OCI-LY7 (cell line): Measurements from ENCODE around the gene TNFSF4. TPM values are rescaled to one million over a fixed set of nuclear protein-coding genes. Genes with fewer than 3 reads are reported as not detected.

Experiments
- BruUV-seq: library from RNA; stranded (reverse); fragments of 400-500 nt; replicated peaks from 2 replicates; lab custom pipeline; 2021; lab: Mats Ljungman, UMichigan
- CTCF ChIA-PET: fragments of 300-600 bp; sonication (Branson Sonifier 250); formaldehyde crosslinking; loops from one replicate; lab custom pipeline; 2022; ENCODE audit warnings: antibody characterized with exemption; ENCODE audit not compliant: unreplicated experiment; lab: Charles Lee
- POLR2A ChIA-PET: fragments of 300-600 bp; sonication (Branson Sonifier 250); formaldehyde crosslinking; loops from one replicate; lab custom pipeline; 2022; ENCODE audit warnings: antibody characterized with exemption; lab: Charles Lee
- DNase-seq: peaks from one replicate; pipeline ENCODE4 v3.0.0-alpha.2; 2015; ENCODE audit warnings: low spot score
- H2AFZ ChIP-seq: fragments of 200-600 bp; sonication (generic), shearing (Covaris generic); 2 replicates; pipeline ENCODE4 v1.6.1; 2014; ENCODE audit warnings: mild to moderate bottlenecking, antibody characterized with exemption, low read length, moderate library complexity
- H3K27ac ChIP-seq: fragments of 200-600 bp; sonication (generic); 2 replicates; pipeline ENCODE4 v1.5.1; 2014; ENCODE audit warnings: mixed run types, low read depth, mild to moderate bottlenecking, moderate library complexity, low read length, inconsistent platforms; ENCODE audit not compliant: poor library complexity, severe bottlenecking
- H3K36me3 ChIP-seq: fragments of 200-600 bp; sonication (generic); 2 replicates; pipeline ENCODE4 v1.6.1; 2014; ENCODE audit warnings: mild to moderate bottlenecking, antibody characterized with exemption, low read length, moderate library complexity, mixed read lengths; ENCODE audit not compliant: insufficient read depth
- H3K4me1 ChIP-seq: fragments of 200-600 bp; sonication (generic); 2 replicates; pipeline ENCODE4 v1.5.1; 2014; ENCODE audit warnings: mild to moderate bottlenecking, low read length; ENCODE audit not compliant: insufficient read depth, poor library complexity, severe bottlenecking
- H3K4me2 ChIP-seq: fragments of 200-600 bp; sonication (generic); 2 replicates; pipeline ENCODE4 v1.6.1; 2014; ENCODE audit warnings: mild to moderate bottlenecking, low read length
- H3K4me3 ChIP-seq: fragments of 200-600 bp; sonication (generic); 2 replicates; pipeline ENCODE4 v1.5.1; 2014; ENCODE audit warnings: mild to moderate bottlenecking, low read depth, low read length; ENCODE audit not compliant: poor library complexity, severe bottlenecking
- H3K79me2 ChIP-seq: fragments of 200-600 bp; sonication (generic); 2 replicates; pipeline ENCODE4 v1.6.1; 2016; ENCODE audit warnings: low read depth, mild to moderate bottlenecking, low read length, moderate library complexity, mixed read lengths; ENCODE audit not compliant: insufficient read depth
- H3K9me2 ChIP-seq: fragments of 200-600 bp; sonication (generic); 2 replicates; pipeline ENCODE4 v1.6.1; 2016; ENCODE audit warnings: mild to moderate bottlenecking, low read length, mixed read lengths; ENCODE audit not compliant: insufficient read depth
- H3K9me3 ChIP-seq: fragments of 200-600 bp; sonication (generic); 2 replicates; pipeline ENCODE4 v1.6.1; 2014; ENCODE audit warnings: mild to moderate bottlenecking, mixed run types, low read length, mixed read lengths
- H4K20me1 ChIP-seq: fragments of 200-600 bp; sonication (generic); 2 replicates; pipeline ENCODE4 v1.6.1; 2014; ENCODE audit warnings: mild to moderate bottlenecking, antibody characterized with exemption, low read length, moderate library complexity, mixed read lengths; ENCODE audit not compliant: insufficient read depth
- EZH2phosphoT487 ChIP-seq: fragments of 200-600 bp; sonication (generic); IDR thresholded peaks from 2 replicates; pipeline ENCODE4 v1.6.1; 2018; ENCODE audit warnings: low read depth, borderline replicate concordance, mild to moderate bottlenecking, mixed run types, antibody characterized with exemption, low read length, moderate library complexity, mixed read lengths
- intact Hi-C: fragments of 100-400 bp; cut with micrococcal nuclease; formaldehyde crosslinking; loops from one replicate; pipeline ENCODE4 v1.10.0; 2022; ENCODE audit not compliant: unreplicated experiment
- total RNA-seq, 2 experiments: library from RNA; depleted of rRNA in 1 of 2; stranded (reverse); fragments of >200 nt in 1 of 2; shearing (Covaris generic) in 1 of 2; gene quantifications; 2 replicates each; pipeline ENCODE4 v1.2.3, GENCODE V29; 2014 to 2022
- TF ChIP-seq, protein P1 (sequence below): fragments of 200-600 bp; sonication (generic); conservative IDR thresholded peaks from 2 replicates; pipeline ENCODE4 v1.5.1; 2014; ENCODE audit warnings: mild to moderate bottlenecking, antibody characterized with exemption, low read length, moderate library complexity, mixed read lengths

TNFSF4 gene
- total RNA-seq, 2 experiments from 2014 or later, result 0.53 to 0.63 TPM

DNA sequence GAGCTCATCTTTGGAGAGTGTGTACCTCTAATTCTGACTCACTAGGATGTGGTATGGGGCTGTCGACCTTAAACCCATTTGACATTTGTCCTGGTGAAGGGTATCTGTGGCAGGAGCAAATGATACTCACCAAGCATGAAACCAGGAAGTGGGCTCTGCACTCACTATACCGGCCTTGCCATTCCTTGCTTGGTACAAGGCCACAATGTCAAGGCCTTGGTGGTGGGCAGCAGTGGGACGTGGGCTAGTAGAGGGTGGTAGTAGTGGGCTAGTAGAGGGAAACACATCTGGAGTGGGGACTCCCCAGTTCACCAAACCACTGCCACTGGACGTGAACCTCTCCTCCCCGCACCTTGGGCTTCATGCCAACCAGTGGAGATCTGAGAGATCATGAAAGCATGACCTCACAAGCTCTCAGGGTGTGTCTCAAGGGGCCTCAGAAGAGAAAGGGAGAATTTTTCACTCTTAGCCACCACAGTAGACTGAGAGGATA lies 11.5 kb downstream of the TNFSF4 start:
- 0 out of 2 replicates have a peak overlapping the region, but pooled peaks have one; percentile 21 for H3K4me2 ChIP-seq
- H3K27ac ChIP-seq, result no peak overlapping the region
- peaks cover 4% of the 10 kb centered on the region for H3K4me1 ChIP-seq
- intact Hi-C loops, result no loop called here
- TF ChIP-seq, protein P1, sequence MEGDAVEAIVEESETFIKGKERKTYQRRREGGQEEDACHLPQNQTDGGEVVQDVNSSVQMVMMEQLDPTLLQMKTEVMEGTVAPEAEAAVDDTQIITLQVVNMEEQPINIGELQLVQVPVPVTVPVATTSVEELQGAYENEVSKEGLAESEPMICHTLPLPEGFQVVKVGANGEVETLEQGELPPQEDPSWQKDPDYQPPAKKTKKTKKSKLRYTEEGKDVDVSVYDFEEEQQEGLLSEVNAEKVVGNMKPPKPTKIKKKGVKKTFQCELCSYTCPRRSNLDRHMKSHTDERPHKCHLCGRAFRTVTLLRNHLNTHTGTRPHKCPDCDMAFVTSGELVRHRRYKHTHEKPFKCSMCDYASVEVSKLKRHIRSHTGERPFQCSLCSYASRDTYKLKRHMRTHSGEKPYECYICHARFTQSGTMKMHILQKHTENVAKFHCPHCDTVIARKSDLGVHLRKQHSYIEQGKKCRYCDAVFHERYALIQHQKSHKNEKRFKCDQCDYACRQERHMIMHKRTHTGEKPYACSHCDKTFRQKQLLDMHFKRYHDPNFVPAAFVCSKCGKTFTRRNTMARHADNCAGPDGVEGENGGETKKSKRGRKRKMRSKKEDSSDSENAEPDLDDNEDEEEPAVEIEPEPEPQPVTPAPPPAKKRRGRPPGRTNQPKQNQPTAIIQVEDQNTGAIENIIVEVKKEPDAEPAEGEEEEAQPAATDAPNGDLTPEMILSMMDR, result no peak
- TF ChIP-seq EZH2phosphoT487, result no peak
- 0 out of 2 replicates have a peak, but pooled peaks cover 4% of the 10 kb centered on the region for H3K9me3 ChIP-seq
- H2AFZ ChIP-seq, result peak overlapping the region; percentile 87
- H3K36me3 ChIP-seq, result no peaks in the 10 kb centered on the region
- no peaks in the 10 kb centered on the region for H4K20me1 ChIP-seq
- BruUV-seq, result no TSS peak
- POLR2A ChIA-PET, result no interaction called here
- CTCF ChIA-PET, result no interaction called here
- peak; percentile 12 for DNase-seq
- H3K9me2 ChIP-seq, result no peaks in the 10 kb centered on the region
- no peaks in the 10 kb centered on the region for H3K79me2 ChIP-seq
- no peak overlapping the region for H3K4me3 ChIP-seq

DNA sequence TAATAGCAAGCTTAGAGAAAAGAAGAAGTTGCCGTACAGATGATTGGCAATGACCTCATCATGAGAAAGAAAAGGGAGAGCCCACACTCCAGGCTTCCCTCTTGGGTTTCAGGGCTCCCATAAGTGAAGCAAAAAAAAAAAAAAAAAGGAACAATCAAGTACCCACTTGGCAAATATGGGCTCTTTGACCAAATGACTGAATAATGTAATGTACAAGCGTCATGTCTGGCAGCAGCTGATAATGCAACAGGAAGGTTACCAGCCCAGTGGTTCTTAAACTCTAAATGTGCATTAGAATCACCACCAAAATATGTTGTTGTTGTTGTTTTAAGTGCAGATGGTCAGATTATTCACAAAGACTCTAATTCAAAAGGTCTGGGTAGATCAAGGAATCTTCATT lies 13.5 kb downstream of the TNFSF4 start:
- Histone ChIP-seq H3K36me3 (no peaks in the 10 kb centered on the region), H3K27ac (no peak overlapping the region), H3K9me2 (no peaks in the 10 kb centered on the region), H3K79me2 (no peaks in the 10 kb centered on the region), H3K9me3 (0 out of 2 replicates have a peak, but pooled peaks cover 4% of the 10 kb centered on the region), H3K4me1 (peaks cover 4% of the 10 kb centered on the region), H4K20me1 (no peaks in the 10 kb centered on the region), H2AFZ (no peak overlapping the region), H3K4me3 (no peak overlapping the region), H3K4me2 (no peak overlapping the region)
- TF ChIP-seq, protein P1, result no peak
- no peak for TF ChIP-seq EZH2phosphoT487
- BruUV-seq, result no TSS peak
- no peak for DNase-seq
- CTCF ChIA-PET, result no interaction called here
- POLR2A ChIA-PET, result no interaction called here
- intact Hi-C loops, result no loop called here

DNA sequence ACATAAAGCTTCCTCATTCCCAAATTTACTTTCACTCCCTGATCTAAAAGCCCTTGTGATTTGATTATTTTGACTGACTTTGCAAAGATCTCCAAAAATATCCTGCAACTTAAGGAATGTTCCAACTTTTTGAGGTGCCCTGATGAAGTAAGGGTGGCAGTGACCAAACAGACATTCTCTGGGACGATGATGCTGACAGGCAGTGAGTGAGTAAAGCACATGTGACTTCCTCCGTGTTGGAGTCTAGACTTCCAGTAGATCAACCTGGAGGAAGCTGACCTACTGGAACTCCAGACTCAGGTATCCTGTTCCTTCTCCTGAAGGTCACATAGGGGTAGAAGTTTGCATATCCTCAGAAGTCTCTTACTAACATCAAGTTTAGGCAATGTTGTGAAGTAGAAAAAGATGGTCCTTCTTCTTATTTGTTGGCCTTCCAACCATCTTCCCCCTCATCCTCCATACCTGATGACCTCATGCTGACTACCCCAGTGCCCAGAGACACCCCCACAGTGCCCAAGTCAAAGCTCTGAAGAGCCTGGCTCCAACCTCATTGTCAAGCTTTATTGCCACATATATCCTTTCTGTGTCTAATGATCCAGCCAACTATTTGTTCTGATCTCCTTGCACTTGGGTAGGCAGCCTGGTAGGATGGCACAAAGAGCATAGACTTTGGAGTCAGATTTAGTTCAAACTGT lies 16.0 kb downstream of the TNFSF4 start:
- no peak overlapping the region for H2AFZ ChIP-seq
- CTCF ChIA-PET, result interaction anchor here (0.6 kb wide), 1 partner anchor 1466 kb away, joined by 3 read pairs; no protein-coding TSS in a partner anchor

More for the DNA sequence above, 16.0 kb downstream of the TNFSF4 start:
- 0 out of 2 replicates have a peak, but pooled peaks cover 4% of the 10 kb centered on the region for H3K9me3 ChIP-seq
- no peak overlapping the region for H3K4me3 ChIP-seq
- H3K27ac ChIP-seq, result no peak overlapping the region
- peaks cover 4% of the 10 kb centered on the region for H3K4me1 ChIP-seq
- intact Hi-C loops, result no loop called here
- no peaks in the 10 kb centered on the region for H3K9me2 ChIP-seq
- H3K4me2 ChIP-seq, result no peak overlapping the region
- POLR2A ChIA-PET, result interaction anchor here (0.6 to 0.8 kb wide), 2 partner anchors 48 to 186 kb away, joined by 3 read pairs; no protein-coding TSS in a partner anchor
- H3K79me2 ChIP-seq, result no peaks in the 10 kb centered on the region
- no peak for DNase-seq
- no peaks in the 10 kb centered on the region for H4K20me1 ChIP-seq
- TF ChIP-seq, protein P1, result no peak
- no peak for TF ChIP-seq EZH2phosphoT487
- no peaks in the 10 kb centered on the region for H3K36me3 ChIP-seq
- no TSS peak for BruUV-seq
